Right lobe of liver (tissue), 6 donors: ENCODE measurements around the gene STAC2. TPM values are rescaled to one million over a fixed set of nuclear protein-coding genes. Genes with fewer than 3 reads are reported as not detected.
A peak's percentile ranks its signal among the peaks of the same experiment; 100 is the strongest.

ENCODE experiments used
- ATAC-seq, 4 donors: fragments of 200-7000 bp; cut with Tn5 transposase; one replicate each; pipeline ENCODE4 v1.9.1; 2020; ENCODE audit warnings: mild to moderate bottlenecking in 4 of 4, moderate library complexity in 4 of 4
- DNase-seq, 3 donors: peaks; one replicate each; pipeline ENCODE4 v3.0.0-alpha.2; 2020
- H3K27ac ChIP-seq, 3 donors: fragments of 200-600 bp; one replicate each; pipeline ENCODE4 v1.8.0; 2022
- H3K27me3 ChIP-seq, 2 donors: fragments of 200-600 bp; one replicate each; pipeline ENCODE4 v1.8.0; 2022
- H3K36me3 ChIP-seq, 4 donors: fragments of 200-600 bp; sonication (generic) in 1 of 4; one replicate each; pipeline versions ENCODE4 v1.5.1 to v1.8.0; 2017 to 2022; ENCODE audit warnings: control low read depth in 1 of 4
- H3K4me1 ChIP-seq, 4 donors: fragments of 200-600 bp; sonication (generic) in 1 of 4; one replicate each; pipeline versions ENCODE4 v1.5.1 to v1.8.0; 2017 to 2022; ENCODE audit warnings: control low read depth in 1 of 4
- H3K4me3 ChIP-seq, 3 donors: fragments of 200-600 bp; one replicate each; pipeline ENCODE4 v1.8.0; 2022
- H3K9me3 ChIP-seq, 4 donors: fragments of 200-600 bp; sonication (generic) in 1 of 4; one replicate each; pipeline versions ENCODE4 v1.5.1 to v1.8.0; 2017 to 2022; ENCODE audit warnings: control low read depth in 1 of 4
- POLR2A ChIP-seq: fragments of 450-650 bp; IDR thresholded peaks from one replicate; pipeline ENCODE4 v1.6.1; 2017; ENCODE audit warnings: antibody characterized with exemption, mild to moderate bottlenecking
- WGBS: methylation state at CpG from one replicate; pipeline ENCODE4 v1.1.6; 2018; ENCODE audit warnings: low coverage, low lambda C conversion rate; ENCODE audit not compliant: insufficient coverage; ENCODE audit errors: missing lambda C conversion rate; 5-methylcytosine and 5-hydroxymethylcytosine counted together
- intact Hi-C, 2 donors: fragments of 100-400 bp; cut with DNase I; formaldehyde crosslinking; loops; one replicate each; pipeline versions ENCODE4 v1.11.2 to v1.14.1; 2022
- total RNA-seq, 6 experiments: library from RNA; depleted of rRNA in 2 of 6; stranded (reverse); fragments of >200 nt in 2 of 6; fragmentation: NEBNext Ultra II Directional in 3 of 6; extraction: Animal tissue kit (Norgen Biotek cat#: 25700) in 3 of 6; gene quantifications; one replicate each; pipeline versions ENCODE4 v1.1.0 to v1.2.4, GENCODE V29; 2016 to 2023
- TF ChIP-seq, protein P1 (sequence below), 4 donors: fragments of 200-600 bp in 3 of 4; fragments of 450-650 bp in 1 of 4; IDR thresholded peaks; one replicate each; pipeline versions ENCODE4 v1.5.1 to v1.8.0; 2016 to 2022; ENCODE audit warnings: antibody characterized with exemption in 4 of 4, mild to moderate bottlenecking in 2 of 4
- donor health status: DM: no; HTN: yes; CAD: no.
- donor health status: DM: no; HTN: no; CAD: no.
- donor health status: DM: no; HTN: no; CAD: no.
- donor health status: DM: no; HTN: yes; CAD: no.
- donor health status: DM: no; HTN: yes; CAD: no.

The STAC2 gene
- total RNA-seq, 6 experiments from 2014 or later, result not detected

DNA sequence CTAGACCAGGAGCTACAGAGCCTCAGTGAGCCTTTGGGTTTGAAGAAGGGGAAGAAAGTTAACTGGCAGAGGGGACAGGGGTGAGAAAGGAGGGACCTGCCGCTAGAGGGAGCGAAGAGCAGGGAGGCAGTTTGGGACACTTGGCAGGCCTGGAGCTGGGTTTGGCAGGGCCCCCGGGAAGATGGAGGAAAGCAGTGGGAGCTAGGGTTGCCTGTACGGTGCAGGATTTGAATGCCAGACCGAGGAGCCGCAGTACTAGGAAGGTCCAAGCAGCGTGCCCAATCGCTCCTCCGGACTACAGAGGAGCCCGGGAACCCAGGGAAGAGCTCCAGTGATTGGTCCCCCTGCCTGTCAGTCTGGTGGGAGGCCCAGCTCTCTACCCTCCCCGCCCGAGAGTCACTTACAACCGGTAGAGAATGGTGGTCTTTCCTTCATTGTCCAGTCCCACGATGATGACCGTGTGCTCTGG, 61.0 kb downstream of the STAC2 start:
- Histone ChIP-seq H3K27ac (no peak overlapping the region), H3K36me3 (no peaks in the 10 kb centered on the region), H3K4me3 (peak overlapping the region; percentile 29 to 38 (median 37)), H3K27me3 (no peaks in the 10 kb centered on the region), H3K9me3 (no peaks in the 10 kb centered on the region), H3K4me1 (peaks cover 0 to 4% (median 0%) of the 10 kb centered on the region in 4 donors)
- peak; percentile 92 to 96 (median 94) for ATAC-seq
- WGBS, result 0% methylated on average over 10 of the region's 15 CpGs
- TF ChIP-seq, protein P1, sequence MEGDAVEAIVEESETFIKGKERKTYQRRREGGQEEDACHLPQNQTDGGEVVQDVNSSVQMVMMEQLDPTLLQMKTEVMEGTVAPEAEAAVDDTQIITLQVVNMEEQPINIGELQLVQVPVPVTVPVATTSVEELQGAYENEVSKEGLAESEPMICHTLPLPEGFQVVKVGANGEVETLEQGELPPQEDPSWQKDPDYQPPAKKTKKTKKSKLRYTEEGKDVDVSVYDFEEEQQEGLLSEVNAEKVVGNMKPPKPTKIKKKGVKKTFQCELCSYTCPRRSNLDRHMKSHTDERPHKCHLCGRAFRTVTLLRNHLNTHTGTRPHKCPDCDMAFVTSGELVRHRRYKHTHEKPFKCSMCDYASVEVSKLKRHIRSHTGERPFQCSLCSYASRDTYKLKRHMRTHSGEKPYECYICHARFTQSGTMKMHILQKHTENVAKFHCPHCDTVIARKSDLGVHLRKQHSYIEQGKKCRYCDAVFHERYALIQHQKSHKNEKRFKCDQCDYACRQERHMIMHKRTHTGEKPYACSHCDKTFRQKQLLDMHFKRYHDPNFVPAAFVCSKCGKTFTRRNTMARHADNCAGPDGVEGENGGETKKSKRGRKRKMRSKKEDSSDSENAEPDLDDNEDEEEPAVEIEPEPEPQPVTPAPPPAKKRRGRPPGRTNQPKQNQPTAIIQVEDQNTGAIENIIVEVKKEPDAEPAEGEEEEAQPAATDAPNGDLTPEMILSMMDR (IDR thresholded peaks at IDR 0.05), result peak; percentile 75 to 83 (median 78)
- no peak for TF ChIP-seq POLR2A
- intact Hi-C loops, result no loop called here
- peak; percentile 86 to 91 (median 88) for DNase-seq

DNA sequence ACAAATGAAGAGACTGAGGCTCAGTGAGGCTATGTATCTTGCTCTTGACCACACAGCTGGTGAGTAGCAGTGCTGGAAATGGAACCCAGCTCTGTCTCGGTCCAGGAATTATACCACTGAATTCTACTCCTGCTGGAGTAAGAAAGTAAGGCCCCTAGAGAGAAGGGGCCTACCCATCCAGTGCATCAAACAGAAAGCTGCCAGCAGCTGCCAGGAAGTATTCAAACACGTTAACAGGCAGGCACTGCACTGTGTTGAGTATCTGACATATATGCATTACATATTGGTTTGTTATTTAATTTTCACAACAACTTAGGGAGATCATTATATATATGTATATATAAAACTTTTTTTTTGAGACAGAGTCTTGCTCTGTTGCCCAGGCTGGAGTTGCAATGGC, 63.8 kb downstream of the STAC2 start:
- ATAC-seq (no peak), DNase-seq (no peak)
- intact Hi-C loops, result no loop called here
- 63% methylated on average over 1 of the region's 2 CpGs for WGBS
- H3K36me3 ChIP-seq, result no peaks in the 10 kb centered on the region
- peaks cover 0 to 4% (median 0%) of the 10 kb centered on the region in 4 donors for H3K4me1 ChIP-seq
- no peak for TF ChIP-seq POLR2A
- TF ChIP-seq, protein P1 (IDR thresholded peaks at IDR 0.05), result no peak
- H3K27ac ChIP-seq, result no peak overlapping the region
- no peaks in the 10 kb centered on the region for H3K27me3 ChIP-seq
- H3K9me3 ChIP-seq, result no peaks in the 10 kb centered on the region
- no peak overlapping the region for H3K4me3 ChIP-seq

Other genes starting within 250 kb of the STAC2 start
- 1 to 10 TPM in 1 of 6 experiments, under 1 TPM in 5; 0.11 to 1.6 (median 0.54) TPM for gene PLXDC1, start 74.3 kb downstream of the STAC2 start, total RNA-seq
- not detected for gene ARL5C, start 59.8 kb downstream of the STAC2 start, total RNA-seq
- gene CACNB1, start 28.3 kb downstream of the STAC2 start, total RNA-seq, result 1 to 10 TPM in 1 of 6 experiments, under 1 TPM in 4, not detected in 1; 0.18 to 1.3 (median 0.27) TPM
- gene RPL19, start 25.7 kb downstream of the STAC2 start, total RNA-seq, result 1,000 to 10,000 TPM in 2 of 6 experiments, 100 to 1,000 TPM in 4; 537 to 1,327 (median 627) TPM
- gene FBXL20, start 175.7 kb upstream of the STAC2 start, total RNA-seq, result 1 to 10 TPM; 6.0 to 9.8 (median 8.5) TPM
- 10 to 100 TPM in 5 of 6 experiments, 1 to 10 TPM in 1; 9.7 to 14.1 (median 13.2) TPM for gene MED1, start 225.3 kb upstream of the STAC2 start, total RNA-seq
- 10 to 100 TPM; 19.4 to 33.4 (median 30.4) TPM for gene CDK12, start 235.5 kb upstream of the STAC2 start, total RNA-seq